Neural cell (in vitro differentiated cells): ENCODE measurements around the gene ASCC2. TPM values are rescaled to one million over a fixed set of nuclear protein-coding genes. Genes with fewer than 3 reads are reported as not detected.

Experiments used
- H2AFZ ChIP-seq: fragments of 200-600, 300-800 bp; sonication (generic), shearing (Covaris generic); 2 replicates; pipeline ENCODE4 v1.6.0; 2014; ENCODE audit warnings: low read depth, mild to moderate bottlenecking, antibody characterized with exemption, low read length, moderate library complexity
- H3F3A ChIP-seq: fragments of 200-600 bp; shearing (Covaris generic); 2 replicates; pipeline ENCODE4 v1.6.1; 2016; ENCODE audit warnings: mild to moderate bottlenecking, moderate library complexity, mixed read lengths, antibody characterized with exemption, low read length; ENCODE audit not compliant: insufficient read depth, poor library complexity, severe bottlenecking
- H3K27ac ChIP-seq: fragments of 200-600, 300-800 bp; sonication (generic), shearing (Covaris generic); 2 replicates; pipeline ENCODE4 v1.5.1; 2014; ENCODE audit warnings: mild to moderate bottlenecking, low read length, moderate library complexity
- H3K27me3 ChIP-seq: fragments of 300-800, 200-600 bp; sonication (generic), shearing (Covaris generic); 2 replicates; pipeline ENCODE4 v1.6.0; 2014; ENCODE audit warnings: mild to moderate bottlenecking, low read depth, low read length, moderate library complexity; ENCODE audit not compliant: insufficient read depth
- H3K36me3 ChIP-seq: fragments of 300-800, 200-600 bp; sonication (generic), shearing (Covaris generic); 2 replicates; pipeline ENCODE4 v1.5.1; 2014; ENCODE audit warnings: mild to moderate bottlenecking, antibody characterized with exemption, low read length, moderate library complexity; ENCODE audit not compliant: insufficient read depth
- H3K4me2 ChIP-seq: fragments of 300-800, 200-600 bp; sonication (generic), shearing (Covaris generic); 2 replicates; pipeline ENCODE4 v1.6.0; 2014; ENCODE audit warnings: mild to moderate bottlenecking, low read length
- H3K4me3 ChIP-seq: fragments of 300-800, 200-600 bp; sonication (generic), shearing (Covaris generic); 2 replicates; pipeline ENCODE4 v1.5.1; 2014; ENCODE audit warnings: mild to moderate bottlenecking, low read length, moderate library complexity
- H3K79me2 ChIP-seq: fragments of 200-600 bp; shearing (Covaris generic); replicated peaks from 2 replicates; pipeline ENCODE4 v1.6.0; 2014; ENCODE audit warnings: mild to moderate bottlenecking, low read length, moderate library complexity; ENCODE audit not compliant: insufficient read depth
- H3K9ac ChIP-seq: fragments of 300-800, 200-600 bp; sonication (generic), shearing (Covaris generic); 2 replicates; pipeline ENCODE4 v1.6.1; 2016; ENCODE audit warnings: mild to moderate bottlenecking, low read length, mixed read lengths
- H3K9me2 ChIP-seq: fragments of 200-600 bp; shearing (Covaris generic); 2 replicates; pipeline ENCODE4 v1.6.1; 2016; ENCODE audit warnings: mild to moderate bottlenecking, low read length, mixed read lengths; ENCODE audit not compliant: insufficient read depth
- H3K9me3 ChIP-seq: fragments of 200-600, 300-800 bp; sonication (generic), shearing (Covaris generic); 2 replicates; pipeline ENCODE4 v1.6.1; 2016; ENCODE audit warnings: mild to moderate bottlenecking, mixed run types, low read length, moderate library complexity, mixed read lengths
- H4K20me1 ChIP-seq: fragments of 200-600 bp; shearing (Covaris generic); 2 replicates; pipeline ENCODE4 v1.6.1; 2016; ENCODE audit warnings: mild to moderate bottlenecking, mixed run types; ENCODE audit not compliant: insufficient read depth
- CTCF ChIP-seq: fragments of 450-650 bp; IDR thresholded peaks from 2 replicates; pipeline ENCODE4 v1.5.1; 2014; ENCODE audit warnings: antibody characterized with exemption, mild to moderate bottlenecking, moderate library complexity; ENCODE audit not compliant: poor library complexity, severe bottlenecking
- EP300 ChIP-seq: fragments of 450-650 bp; conservative IDR thresholded peaks from 2 replicates; pipeline ENCODE4 v1.6.1; 2014; ENCODE audit warnings: antibody characterized with exemption, mild to moderate bottlenecking, moderate library complexity; ENCODE audit not compliant: poor library complexity, severe bottlenecking
- EZH2 ChIP-seq: fragments of 200-600, 300-800 bp; shearing (Covaris generic), sonication (generic); IDR thresholded peaks from 2 replicates; pipeline ENCODE4 v1.6.1; 2014; ENCODE audit warnings: antibody characterized with exemption, low read length, borderline replicate concordance, mild to moderate bottlenecking; ENCODE audit not compliant: insufficient read depth, poor library complexity, severe bottlenecking
- MXI1 ChIP-seq: fragments of 450-650 bp; conservative IDR thresholded peaks from 2 replicates; pipeline ENCODE4 v1.6.1; 2014; ENCODE audit warnings: antibody characterized with exemption, mild to moderate bottlenecking; ENCODE audit not compliant: poor library complexity, severe bottlenecking
- POLR2AphosphoS5 ChIP-seq: IDR thresholded peaks from 2 replicates; pipeline ENCODE4 v1.6.1; 2012
- RAD21 ChIP-seq: fragments of 450-650 bp; conservative IDR thresholded peaks from 2 replicates; pipeline ENCODE4 v1.6.1; 2014; ENCODE audit warnings: antibody characterized with exemption, mild to moderate bottlenecking, moderate library complexity
- REST ChIP-seq: IDR thresholded peaks from 2 replicates; pipeline ENCODE4 v1.6.1; 2012; ENCODE audit warnings: borderline replicate concordance
- SMC3 ChIP-seq: fragments of 450-650 bp; conservative IDR thresholded peaks from 2 replicates; pipeline ENCODE4 v1.6.1; 2014; ENCODE audit warnings: antibody characterized with exemption, mild to moderate bottlenecking, moderate library complexity; ENCODE audit not compliant: poor library complexity
- TAF1 ChIP-seq: IDR thresholded peaks from 2 replicates; pipeline ENCODE4 v1.6.1; 2012; ENCODE audit warnings: low read depth
- polyA plus RNA-seq: library from polyadenylated mRNA; depleted of rRNA; stranded (reverse); fragments of >200 nt; gene quantifications from 2 replicates; pipeline ENCODE4 v1.2.3, GENCODE V29; 2014

Gene ASCC2
- polyA plus RNA-seq, 1 donor from 2014 or later: 26.2 TPM

GRCh38 chr22:29882716-29883044 is 44.6 kb upstream of the ASCC2 start:
- H3K9me2 ChIP-seq: no peaks in the 10 kb centered on the region
- no peaks in the 10 kb centered on the region for H3F3A ChIP-seq
- H3K4me3 ChIP-seq: peak overlapping the region; percentile 99
- peaks cover 46% of the 10 kb centered on the region for H3K79me2 ChIP-seq
- H3K36me3 ChIP-seq: no peaks in the 10 kb centered on the region
- H3K9ac ChIP-seq: peak overlapping the region; percentile 98
- TF ChIP-seq EP300 (no peak), TAF1 (no peak), REST (no peak), SMC3 (no peak), POLR2AphosphoS5 (no peak), RAD21 (no peak), EZH2 (no peak), MXI1 (no peak), CTCF (no peak)
- H3K9me3 ChIP-seq: no peaks in the 10 kb centered on the region
- H4K20me1 ChIP-seq: peaks cover 6% of the 10 kb centered on the region
- H3K4me2 ChIP-seq: no peak overlapping the region
- H3K27me3 ChIP-seq: no peaks in the 10 kb centered on the region
- H2AFZ ChIP-seq: no peak overlapping the region
- H3K27ac ChIP-seq: peak overlapping the region; percentile 94

- Histone ChIP-seq H3K9me3 (no peaks in the 10 kb centered on the region), H3K36me3 (no peaks in the 10 kb centered on the region), H3K4me2 (no peak overlapping the region), H3F3A (no peaks in the 10 kb centered on the region), H3K9ac (no peak overlapping the region), H3K27ac (no peak overlapping the region), H3K4me3 (no peak overlapping the region), H3K27me3 (no peaks in the 10 kb centered on the region), H4K20me1 (no peaks in the 10 kb centered on the region), H3K79me2 (peaks cover 17% of the 10 kb centered on the region), H3K9me2 (no peaks in the 10 kb centered on the region), H2AFZ (no peak overlapping the region)
- no peak for TF ChIP-seq CTCF
- TF ChIP-seq EP300: no peak
- no peak for TF ChIP-seq SMC3
- no peak for TF ChIP-seq REST
- TF ChIP-seq RAD21: no peak
- TF ChIP-seq POLR2AphosphoS5: no peak
These were observed 41.7 kb upstream of the ASCC2 start for GRCh38 chr22:29879753-29880152.
